COR-L47 (cell line): ENCODE data around the gene ATMIN.

Experiments used
- DNase-seq: peaks from one replicate; lab custom pipeline; 2025; lab: John Stamatoyannopoulos, UW

Gene ATMIN

GRCh38 chr16:81005610-81006161, 30.0 kb upstream of the ATMIN start:
- DNase-seq: no peak

DNA sequence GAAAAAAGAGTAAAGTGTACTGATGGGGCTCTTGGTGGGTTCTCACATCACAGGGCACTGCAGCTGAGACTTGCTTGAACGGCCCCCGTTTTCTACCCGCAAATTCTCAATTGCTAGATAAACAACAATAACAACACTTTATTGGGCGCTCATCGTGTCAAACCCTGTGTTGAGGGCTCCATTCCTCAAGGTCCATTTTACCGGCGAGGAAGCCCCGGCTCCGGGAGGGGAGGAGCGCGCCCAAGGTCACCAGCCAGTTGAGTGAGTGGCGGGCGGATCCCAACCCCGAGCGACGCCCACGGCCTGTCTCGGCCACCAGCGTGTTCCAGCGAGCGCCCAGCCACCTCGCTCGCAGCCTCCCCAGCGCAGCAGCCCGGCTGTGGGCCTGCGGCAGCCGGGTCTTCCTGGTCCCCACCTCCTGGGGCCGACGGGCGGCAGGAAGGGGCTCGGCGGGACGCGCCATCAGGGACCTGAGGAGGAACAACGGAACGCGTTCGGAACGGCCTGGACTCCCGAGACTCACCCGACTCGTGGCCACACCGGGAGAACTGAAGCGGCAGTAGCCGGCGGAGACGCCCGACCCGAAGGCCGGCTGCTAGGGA, 29.3 kb upstream of the ATMIN start:
- peak; percentile 46 for DNase-seq

- DNase-seq: peak; percentile 96
Observed at GRCh38 chr16:81006813-81007695, 28.6 kb upstream of the ATMIN start, which contains the start of the genes CENPN and CMC2. Gene CENPN, plus strand, starts transcription at chr16:81007214. Its CDS starts 4,726 bp downstream, at chr16:81011940. Gene CMC2, minus strand, starts transcription at chr16:81006885. Its CDS starts 9,491 bp downstream, at chr16:80997394.

DNA sequence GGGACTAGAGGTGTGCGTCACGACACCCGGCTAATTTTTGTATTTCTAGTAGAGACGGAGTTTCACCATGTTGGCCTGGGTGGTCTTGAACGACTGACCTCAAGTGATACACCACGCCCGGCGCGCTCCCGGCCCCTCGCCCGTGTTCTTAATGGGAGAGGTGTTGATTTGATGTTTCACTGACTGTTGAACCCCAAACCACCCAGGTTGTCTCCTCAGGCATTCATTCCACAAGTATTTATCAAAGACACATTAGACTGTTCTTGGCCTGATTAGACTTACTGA, 27.2 kb upstream of the ATMIN start:
- no peak for DNase-seq

GRCh38 chr16:81012974-81013373, 22.7 kb upstream of the ATMIN start:
- no peak for DNase-seq

- DNase-seq: no peak
Observed at GRCh38 chr16:81014672-81015071, 21.0 kb upstream of the ATMIN start.

GRCh38 chr16:81018496-81018895, 17.1 kb upstream of the ATMIN start:
- no peak for DNase-seq

DNA sequence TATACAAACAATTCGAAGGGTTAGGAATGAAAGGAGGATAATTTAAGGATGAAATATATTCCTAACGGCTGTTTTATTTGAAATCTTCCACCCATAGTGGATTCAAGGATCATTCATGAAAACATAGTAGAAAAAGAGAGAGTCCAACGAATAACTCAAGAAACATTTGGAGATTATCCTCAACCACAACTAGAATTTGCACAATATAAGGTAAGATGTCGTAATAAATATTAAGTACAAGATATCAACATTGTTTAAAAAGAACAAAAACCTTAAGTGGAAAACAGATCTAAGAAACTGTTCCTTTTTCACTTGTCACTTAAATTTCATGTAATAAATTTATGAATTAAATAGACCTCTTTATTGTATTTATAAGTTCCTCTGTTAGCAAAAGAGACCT, 9.2 kb upstream of the ATMIN start:
- no peak for DNase-seq

DNA sequence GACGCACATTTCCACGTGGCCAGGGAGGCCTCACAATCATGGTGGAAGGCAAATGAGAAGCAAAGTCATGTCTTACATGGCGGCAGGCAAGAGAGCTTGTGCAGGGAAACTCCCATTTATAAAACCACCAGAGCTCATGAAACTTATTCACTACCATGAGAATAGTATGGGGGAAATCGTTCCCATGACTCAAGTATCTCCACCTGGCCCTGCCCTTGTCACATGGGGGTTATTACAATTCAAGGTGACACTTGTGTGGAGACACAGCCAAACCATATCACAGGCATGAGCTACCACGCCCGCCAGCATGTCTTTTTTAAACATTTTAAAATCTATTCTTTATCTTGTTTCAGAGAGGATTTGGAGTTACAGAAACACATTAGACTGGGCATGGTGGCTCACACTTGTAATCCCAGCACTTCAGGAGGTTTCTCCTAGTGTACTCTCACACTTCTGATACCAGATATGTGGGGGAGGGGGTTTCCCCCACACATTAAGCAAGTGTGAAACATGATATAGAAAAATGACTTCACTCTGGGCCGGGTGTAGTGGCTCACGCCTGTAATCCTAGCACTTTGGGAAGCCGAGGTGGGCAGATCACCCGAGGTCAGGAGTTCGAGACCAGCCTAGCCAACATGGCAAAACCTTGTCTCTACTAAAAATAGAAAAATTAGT, 5.6 kb upstream of the ATMIN start:
- DNase-seq: no peak

- DNase-seq: peak; percentile 16
Observed at GRCh38 chr16:81035975-81036750, 521 bp downstream of the ATMIN start.

- no peak for DNase-seq
Observed at GRCh38 chr16:81036751-81037350, 1.2 kb downstream of the ATMIN start.

- DNase-seq: no peak
Observed at GRCh38 chr16:81040131-81040530, 4.5 kb downstream of the ATMIN start.

DNA sequence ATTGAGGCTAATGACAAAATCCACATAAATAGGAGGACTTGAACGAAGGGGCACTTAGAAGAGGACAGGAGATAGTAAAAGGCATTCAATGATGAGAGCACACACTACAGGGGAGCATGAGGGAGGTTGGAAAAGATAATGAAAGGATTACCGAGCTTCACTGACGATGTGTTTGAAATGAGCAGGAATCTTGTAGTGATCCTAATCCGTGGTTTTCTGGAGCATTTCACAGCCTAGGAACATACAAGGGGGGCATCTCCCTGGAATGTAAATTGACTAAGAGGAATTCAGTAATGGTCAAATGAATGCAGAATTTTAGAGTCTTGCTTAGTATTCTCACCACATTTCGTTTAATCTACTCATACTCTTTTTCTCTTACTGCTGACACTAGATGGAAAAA, 5.2 kb downstream of the ATMIN start:
- no peak for DNase-seq

- no peak for DNase-seq
Observed at GRCh38 chr16:81041696-81042095, 6.1 kb downstream of the ATMIN start.

DNA sequence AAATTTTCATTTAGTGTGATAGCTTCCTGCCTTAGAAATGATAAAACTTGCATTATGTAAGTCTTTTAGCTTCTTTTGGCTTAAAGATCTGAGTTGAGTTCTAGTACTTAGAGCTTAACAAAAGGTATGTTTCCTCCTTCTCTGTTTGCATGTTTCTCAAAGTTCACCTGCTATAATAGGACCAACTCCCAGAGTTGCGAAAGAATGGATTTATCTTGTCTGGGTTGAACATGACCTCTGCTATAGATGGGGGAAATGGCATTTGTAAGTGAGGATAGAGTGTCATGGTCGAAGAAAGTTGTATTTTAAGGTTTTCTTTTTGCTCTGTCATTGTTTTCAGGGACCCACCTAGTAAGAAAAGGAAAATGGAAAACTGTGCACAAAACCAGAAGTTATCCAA, 7.2 kb downstream of the ATMIN start:
- no peak for DNase-seq

GRCh38 chr16:81053761-81054160, 18.1 kb downstream of the ATMIN start:
- DNase-seq: no peak

- no peak for DNase-seq
Observed at GRCh38 chr16:81060576-81061306, 25.1 kb downstream of the ATMIN start.

GRCh38 chr16:81061307-81061640, 25.6 kb downstream of the ATMIN start:
- no peak for DNase-seq

- DNase-seq: no peak
Observed at GRCh38 chr16:81061871-81062608, 26.4 kb downstream of the ATMIN start.

DNA sequence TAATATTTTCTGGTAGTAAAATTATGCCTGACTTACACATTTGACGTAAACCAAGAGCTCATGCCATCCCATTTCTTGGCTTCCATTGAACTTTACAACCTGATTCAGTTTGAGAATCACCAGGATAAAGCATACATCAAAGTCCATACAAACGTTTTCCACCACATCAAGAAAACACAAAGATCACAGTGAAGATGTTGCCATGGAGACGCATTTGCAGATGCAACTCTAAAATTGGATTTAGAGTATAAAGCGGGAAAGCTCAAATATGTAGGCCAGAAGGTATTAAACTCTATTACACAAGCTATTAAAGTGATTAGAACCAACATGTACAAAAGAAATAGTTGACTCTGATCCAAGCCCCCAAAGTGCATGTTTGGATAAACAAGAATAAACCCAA, 31.0 kb downstream of the ATMIN start:
- no peak for DNase-seq
